ENCODE results near the gene ESM1.
"Not testable (repeated sequence)": the region's sequence is repeated elsewhere in the genome, so short reads cannot be mapped to it uniquely, and the experiment has no call there.

ESM1 gene, protein sequence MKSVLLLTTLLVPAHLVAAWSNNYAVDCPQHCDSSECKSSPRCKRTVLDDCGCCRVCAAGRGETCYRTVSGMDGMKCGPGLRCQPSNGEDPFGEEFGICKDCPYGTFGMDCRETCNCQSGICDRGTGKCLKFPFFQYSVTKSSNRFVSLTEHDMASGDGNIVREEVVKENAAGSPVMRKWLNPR

DNA sequence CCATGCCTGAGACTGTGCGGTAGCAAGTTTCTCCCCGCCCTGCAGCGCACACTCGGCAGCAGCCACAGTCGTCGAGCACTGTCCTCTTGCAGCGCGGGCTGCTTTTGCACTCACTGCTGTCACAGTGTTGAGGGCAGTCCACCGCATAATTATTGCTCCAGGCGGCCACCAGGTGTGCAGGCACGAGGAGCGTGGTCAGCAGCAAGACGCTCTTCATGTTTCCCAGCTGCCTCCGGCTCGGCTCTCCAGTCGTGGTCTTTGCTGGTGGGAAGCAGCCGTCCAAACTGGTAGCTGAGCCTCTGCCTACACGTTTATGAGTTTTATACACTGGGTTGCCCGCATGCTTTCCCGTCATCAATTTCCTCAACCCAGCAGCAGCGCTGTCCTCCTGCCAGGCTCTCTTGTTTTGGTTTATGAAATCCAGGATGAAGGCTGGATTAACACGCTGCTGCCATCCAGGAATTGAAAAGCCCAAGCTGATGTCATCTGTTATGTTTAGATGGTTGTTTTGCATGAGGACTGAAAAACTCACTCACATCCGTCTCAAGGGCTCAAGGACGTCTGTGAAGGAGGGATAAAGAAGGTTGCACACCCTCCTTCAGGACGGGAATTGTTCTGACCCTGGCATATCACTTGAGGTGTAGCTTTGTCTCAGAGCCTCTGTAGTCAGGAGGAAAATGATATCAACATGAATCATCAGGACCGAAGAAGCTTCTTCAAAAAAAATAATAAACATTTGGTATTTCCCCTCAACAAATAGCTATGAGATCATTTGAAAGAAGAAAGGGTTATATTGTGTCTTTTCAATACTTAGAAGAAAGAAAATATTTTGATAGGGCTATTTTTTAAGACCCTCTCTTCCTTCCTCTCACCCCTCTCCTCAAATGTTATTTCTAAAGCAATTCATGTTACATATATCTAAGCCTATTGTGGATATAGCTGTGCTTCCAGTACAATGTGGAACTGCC lies at the start of gene ESM1:
Gene ESM1 (minus strand): TSS at position 293 of the 968 bp plus-strand sequence. CDS start 76 bp downstream, at position 217.
- DNase-seq: no peak

DNA sequence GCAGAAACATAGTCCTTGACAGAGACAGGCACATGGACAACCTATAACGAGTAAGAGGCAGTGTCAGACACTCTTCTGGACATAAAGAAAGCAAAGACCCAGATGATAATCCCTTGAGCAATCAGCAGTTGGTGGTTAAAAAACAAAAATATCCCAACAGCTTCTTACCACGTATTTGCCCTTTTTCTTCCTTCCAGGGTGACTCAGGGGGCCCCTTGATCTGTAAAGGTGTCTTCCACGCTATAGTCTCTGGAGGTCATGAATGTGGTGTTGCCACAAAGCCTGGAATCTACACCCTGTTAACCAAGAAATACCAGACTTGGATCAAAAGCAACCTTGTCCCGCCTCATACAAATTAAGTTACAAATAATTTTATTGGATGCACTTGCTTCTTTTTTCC lies 48.2 kb upstream of the ESM1 start:
- no peak for DNase-seq

DNA sequence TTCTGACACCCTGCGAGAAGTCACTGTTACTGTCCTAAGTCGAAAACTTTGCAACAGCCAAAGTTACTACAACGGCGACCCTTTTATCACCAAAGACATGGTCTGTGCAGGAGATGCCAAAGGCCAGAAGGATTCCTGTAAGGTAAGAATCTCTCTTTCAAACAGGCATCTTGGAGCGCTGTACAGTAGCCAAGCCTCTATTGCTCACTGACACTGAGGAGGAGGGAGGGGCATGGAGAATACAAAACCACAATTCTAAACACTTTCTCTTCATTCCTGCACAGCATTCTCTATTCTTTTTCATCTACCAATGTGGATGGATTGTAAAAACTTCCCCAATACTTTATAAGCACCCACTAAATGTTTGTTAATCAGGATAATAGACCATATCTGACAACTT lies 46.1 kb upstream of the ESM1 start:
- no peak for DNase-seq

DNA sequence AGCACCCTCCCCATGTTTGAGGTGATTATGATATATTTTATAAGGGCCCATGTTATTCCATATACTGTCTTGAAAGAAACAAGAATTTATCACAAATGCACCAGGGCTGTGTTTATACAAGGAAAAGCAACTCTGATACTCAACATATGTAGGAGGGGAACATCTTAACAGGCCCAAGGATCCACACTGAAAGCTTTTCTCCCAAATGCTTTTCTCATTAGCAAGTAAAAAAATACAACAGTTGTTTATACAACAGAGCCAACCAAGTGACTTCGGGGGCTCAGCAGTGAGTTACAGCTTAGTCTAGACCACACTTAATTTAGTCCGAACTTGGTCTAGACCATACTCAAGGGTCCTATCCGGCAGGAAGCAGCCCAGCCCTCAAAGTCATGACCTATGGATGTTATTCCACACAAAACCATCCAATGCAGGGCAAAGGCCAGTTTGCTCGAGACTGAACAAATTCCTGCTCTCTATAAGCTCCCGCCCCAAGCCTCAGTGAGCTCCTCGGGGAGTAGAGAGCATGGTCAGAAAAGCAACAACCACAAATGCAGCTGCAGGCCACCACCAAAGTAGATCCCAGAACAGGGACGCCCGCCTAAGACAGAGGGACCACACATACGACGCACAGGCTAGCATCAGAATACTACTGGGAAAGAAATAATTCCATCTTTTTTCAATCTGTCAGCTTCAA lies 45.4 kb upstream of the ESM1 start:
- no peak for DNase-seq

DNA sequence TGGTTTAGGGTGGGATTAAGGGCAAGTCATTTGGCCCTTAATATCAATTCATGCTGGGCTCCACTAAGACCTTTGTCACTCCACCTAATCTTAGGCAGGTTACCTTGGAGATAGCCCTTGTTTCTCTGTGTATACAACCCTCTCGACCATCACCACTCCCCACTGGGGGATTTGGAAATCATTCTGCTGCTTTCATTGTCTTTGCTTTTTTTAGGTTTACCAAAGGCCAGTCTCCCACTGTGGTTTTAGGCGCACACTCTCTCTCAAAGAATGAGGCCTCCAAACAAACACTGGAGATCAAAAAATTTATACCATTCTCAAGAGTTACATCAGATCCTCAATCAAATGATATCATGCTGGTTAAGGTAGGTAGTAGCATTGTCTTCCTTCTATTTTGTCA lies 44.8 kb upstream of the ESM1 start:
- no peak for DNase-seq

DNA sequence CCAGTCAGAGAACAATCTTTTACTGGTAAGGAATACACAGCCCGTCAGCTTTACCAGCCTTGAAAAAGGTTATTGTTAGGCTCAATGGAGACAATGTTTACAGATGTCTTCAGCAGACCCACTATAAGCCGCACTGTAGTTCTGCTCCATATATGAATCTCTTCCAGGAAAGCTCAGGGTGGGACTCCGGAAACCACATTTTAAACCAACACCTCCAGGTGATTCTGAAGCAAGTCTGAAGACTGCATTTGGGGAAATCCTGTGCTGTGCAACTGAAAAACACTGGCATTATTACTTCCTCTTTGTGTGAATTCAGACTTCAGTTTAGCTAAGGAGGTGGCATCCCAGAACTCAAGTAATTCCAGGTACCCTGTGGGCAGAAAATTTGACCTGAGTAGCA lies 42.2 kb upstream of the ESM1 start:
- no peak for DNase-seq

DNA sequence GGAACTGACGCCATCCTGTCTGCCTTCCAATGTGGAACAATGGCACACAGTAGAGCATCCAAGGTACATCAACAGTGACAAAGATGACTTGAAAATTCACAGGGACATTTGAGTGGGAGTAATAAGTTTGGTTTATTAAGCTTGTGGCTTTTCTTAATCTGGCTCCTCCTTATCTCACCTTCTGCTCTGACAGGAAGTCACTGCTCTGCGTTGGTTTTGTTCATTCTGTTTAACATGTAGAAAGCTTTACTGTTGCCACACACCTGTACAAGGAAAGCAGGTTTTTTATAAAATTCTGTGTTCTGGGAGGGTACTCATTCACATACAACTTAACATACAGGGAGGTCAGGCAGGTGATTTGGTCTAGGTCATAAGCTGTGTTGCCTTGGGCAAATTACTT lies 37.1 kb upstream of the ESM1 start:
- DNase-seq: no peak

DNA sequence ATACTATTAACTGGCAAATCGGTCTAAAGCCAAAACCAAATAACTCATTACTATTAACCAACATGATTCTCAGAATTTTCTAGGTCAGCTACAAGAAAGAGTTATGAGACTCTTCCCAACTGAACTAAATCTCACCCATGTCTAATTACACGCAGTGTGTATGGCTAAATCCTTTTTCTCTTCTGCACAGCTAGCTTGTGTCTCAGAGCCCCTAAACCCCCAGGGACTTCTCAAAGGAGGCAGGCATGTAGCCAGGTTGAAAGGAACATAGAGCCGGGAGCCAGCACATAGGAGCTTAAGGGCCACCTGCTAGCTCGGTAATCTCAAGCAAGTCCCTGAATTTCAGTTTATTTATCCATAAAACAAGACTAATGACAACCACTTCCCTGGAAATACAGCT lies 36.4 kb upstream of the ESM1 start:
- DNase-seq: no peak

DNA sequence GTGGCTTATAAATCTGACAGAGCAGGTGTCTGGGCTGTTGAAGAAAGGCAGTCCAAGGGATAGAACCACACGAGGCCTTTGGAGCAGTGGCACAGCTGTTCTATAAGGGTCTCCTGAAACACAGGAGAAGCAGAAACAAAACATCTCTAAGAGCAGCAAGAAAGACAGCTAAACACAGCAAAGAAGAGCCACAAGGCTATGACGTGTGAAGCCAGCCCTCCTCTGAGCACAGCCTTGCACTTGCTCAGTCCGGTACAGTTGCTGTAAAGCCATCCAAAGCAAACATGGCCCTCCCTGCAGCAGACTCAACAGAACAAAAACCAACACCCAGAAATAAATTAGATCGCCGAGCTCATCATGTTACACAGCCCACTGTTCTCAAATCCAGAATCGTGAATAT lies 36.0 kb upstream of the ESM1 start:
- no peak for DNase-seq

DNA sequence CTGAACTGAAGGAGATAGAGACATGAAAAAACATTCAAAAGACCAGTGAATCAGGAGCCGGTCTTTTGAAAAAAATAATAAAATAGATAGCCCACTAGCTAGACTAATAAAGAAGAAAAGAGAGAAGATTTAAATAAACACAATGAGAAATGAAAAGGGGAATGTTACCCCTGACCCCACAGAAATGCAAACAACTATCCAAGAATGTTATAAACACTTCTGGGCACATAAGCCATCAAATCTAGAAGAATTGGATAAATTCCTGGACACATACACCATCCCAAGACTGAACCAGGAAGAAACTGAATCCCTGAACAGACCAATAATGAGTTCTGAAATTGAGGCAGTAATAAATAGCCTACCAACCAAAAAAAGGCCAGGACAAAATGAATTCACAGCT lies 24.8 kb upstream of the ESM1 start:
- not testable (repeated sequence) for DNase-seq

DNA sequence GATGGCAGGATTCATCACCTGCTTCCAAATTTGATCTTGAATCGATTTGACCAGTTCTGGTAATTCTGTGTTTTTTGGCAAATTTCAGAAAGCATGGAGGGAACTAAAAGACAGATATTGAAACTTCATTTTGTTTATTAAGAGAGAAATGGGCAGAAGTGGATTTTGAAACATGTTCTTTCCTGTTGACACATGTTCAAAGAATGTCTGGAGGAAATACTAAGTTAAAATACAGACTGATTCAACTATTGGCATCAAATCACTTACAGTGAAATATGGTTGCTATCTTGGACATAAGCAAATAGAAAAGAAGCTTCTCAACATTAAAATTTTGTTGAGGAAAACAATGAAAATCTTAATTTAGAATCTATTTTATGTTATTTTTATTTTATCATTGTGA lies 19.3 kb upstream of the ESM1 start:
- DNase-seq: no peak

DNA sequence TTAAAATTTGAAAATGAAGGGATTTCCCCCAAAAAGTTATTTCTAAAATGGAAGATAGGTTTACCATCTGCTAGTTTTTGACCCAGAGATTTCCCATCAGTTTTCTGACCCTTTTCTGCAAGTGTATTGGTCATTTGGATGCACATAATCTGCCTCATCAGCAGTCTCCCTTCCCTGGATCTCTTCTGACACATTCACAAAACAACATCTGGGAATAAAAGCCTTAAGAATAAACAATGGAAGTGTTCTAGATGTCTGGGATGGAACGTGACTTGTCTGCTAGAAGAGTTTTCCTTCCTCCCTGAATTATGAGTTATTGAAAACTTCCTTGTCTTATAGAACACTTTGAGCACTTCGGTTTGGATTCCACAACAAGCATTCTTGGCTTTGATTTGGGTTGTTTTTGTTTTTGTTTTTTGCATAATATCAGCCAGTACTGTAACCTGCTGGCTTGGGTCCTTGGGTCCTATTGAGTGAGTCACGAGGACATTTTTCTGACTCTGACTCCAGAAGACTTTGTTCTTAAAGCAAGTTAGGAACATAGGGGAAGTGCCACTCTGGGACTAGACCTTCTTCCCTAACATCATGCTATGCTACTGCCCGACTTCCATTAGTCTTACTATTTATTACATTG lies 18.2 kb upstream of the ESM1 start:
- no peak for DNase-seq

DNA sequence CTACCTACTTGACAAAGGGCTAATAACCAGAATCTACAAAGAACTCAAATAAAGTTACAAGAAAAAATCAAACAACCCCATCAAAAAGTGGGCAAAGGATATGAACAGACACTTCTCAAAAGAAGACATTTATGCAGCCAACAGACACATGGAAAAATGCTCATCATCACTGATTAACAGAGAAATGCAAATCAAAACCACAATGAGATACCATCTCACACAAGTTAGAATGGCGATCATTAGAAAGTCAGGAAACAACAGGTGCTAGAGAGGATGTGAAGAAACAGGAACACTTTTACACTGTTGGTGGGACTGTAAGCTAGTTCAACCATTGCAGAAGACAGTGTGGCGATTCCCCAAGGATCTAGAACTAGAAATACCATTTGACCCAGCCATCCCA lies 16.8 kb upstream of the ESM1 start:
- DNase-seq: not testable (repeated sequence)

DNA sequence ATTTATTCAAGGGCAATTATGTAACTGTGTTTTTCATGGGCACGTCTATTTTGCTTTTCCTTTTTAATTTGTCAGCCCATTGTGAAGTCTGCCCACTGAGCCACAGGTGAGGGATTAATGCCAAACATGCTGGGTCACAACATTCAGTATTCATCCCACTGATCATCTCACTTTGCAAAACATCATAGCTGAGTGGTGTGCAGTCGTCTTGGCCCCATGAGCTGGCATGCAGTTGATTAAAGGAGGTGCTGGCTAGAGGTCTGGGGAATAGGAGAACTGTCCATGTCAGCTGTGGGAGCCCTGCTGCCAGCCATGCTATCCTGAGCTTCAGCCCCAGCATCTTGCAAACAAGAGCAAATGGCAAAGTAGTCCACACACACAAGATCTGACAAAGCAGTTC lies 11.7 kb upstream of the ESM1 start:
- DNase-seq: no peak

DNA sequence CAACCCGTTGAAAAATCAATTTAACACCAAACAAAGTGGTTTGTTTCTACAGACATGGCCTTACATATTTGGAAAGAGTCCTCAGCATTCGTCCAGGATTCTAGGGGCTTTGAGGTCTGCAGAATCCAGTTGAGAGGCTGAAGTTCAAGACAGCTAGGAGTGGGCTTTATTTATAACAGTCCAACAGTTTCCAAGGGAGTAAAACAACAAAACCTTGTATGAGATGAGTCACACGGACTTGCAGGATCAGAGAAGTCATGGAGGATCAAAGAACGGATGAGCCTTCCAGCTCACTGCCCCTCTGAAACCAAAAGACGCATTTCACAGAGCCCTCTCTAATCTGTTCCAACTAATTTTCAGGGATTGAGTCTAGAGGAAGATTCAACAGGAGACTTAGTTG lies 11.1 kb upstream of the ESM1 start:
- DNase-seq: no peak

DNA sequence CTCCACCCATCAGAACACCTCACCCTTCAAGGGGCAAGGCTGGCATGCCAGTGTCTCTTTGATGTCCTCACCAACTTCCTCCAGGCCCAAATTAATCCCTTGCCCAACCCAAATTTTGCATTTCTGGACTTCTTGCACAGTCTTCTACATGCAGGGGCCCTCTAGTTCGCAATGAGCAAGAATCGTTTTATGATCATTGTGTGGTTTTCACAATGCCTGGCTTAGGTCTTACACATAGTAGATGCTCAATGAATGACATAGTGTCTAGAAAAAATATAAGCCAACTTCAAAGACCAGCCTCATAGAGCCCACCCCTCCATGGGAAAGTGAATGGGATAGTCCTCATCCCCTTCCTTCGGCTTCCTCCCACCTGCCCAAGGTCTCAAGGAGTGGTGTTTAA lies 9.8 kb upstream of the ESM1 start:
- DNase-seq: no peak

DNA sequence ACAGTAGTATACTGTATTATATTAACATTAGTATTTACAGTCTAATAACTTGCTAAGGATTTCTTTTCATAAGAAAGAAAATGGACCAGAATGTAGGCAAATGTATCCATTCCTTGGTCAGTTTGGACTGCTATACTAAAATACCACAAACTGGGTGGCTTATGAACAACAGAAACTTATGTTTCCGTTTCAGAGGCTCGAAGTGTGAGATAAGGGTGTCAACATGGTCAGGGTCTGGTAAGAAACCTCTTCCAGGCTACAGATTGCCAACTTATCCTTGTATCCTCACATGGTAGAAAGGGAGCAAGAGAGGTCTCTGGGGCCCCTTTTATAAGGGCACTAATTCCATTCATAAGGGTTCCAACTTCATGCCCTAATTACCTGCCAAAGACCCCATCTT lies 9.2 kb upstream of the ESM1 start:
- DNase-seq: no peak

DNA sequence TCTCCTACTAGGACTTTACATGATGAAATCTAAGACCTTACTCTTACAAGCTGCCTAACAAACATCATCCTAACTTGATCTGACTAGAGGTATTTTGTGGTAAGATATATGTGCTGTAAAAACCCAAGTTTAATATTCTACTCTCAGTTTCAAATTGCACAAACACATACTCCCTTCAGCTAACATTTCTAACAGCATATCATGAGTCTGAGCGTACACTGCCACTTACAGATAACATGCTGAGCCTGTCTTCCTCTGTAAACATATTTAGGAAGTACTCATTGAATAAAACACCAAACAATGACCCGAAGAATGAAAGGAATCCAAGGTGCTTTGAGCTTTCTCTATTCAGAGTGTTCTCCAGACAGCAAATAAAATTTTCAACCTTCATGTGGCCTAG lies 7.9 kb upstream of the ESM1 start:
- DNase-seq: no peak

DNA sequence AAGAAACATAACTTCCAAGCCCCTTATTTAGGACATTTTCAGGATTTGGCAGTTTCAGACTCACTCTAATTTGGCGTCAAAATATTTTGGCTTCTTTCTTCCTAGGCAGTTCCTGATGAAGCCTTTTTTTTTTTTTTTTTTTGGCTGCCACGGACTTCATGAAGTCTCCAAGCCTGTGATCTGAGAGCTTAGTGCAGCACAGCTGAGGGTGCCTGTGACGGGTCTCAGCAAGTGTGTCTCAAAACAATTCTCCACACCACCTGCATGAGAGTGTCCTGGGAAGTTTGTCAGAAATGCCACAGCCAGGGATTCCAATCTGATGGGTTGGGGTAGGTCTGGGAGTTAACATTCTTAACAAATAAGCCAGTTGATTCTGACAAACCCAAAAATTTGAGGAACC lies 6.0 kb upstream of the ESM1 start:
- no peak for DNase-seq

DNA sequence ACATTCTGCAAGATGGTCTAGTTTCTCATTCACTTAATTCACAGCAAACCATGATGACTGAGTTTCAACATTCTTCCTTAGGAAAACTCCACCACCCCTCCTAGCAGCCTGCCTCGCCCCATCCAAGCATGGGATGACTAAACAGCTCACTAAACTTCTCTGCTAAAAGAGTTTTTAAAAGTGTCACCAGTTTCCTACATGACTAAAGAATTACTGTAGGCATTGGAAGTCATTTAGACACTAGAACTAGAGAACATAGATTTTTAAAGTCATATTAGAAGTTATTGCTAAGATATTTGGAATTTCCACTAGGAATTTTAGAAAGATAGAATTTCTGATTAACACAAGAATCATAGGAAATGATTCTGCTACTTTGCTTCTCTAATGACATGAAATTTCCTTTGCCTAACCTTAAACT lies 5.5 kb upstream of the ESM1 start:
- DNase-seq: no peak

DNA sequence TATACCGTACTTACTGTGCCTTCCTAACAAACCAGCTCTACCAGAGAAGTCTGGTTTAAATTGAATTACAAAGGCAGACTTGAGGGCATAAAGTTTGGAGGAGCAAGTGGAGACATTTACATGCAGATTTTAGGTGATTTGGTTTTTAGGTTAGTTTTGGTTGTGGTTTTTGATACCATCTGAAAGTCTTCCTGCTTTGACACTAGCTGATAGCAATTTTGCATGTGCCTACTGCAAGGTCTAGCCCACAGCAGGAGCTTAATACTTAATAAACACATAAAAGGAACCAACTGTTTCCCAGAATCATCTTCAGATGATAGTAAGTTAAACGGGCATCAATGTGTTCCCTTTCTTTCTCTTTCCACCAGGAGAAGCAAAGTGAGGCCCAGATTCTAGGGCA lies 3.4 kb upstream of the ESM1 start:
- no peak for DNase-seq

DNA sequence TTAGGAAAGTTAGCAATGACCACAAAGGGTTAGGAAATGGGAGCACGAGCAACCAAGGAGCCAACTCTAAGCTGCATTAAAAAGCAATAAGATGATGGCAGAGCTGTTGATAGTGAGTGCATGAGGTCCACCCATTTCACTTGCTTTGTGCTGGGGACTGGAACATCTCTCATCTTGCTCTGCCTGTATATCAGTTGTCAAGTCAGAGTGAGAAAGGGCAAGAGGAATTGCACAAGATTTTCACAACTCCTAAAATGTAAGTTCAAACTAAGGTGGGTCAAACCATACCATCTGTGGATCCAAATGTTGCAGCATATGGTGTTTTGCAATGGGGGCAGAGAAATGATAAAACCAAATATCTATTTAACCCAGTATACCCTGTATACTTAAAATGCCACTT lies 2.8 kb upstream of the ESM1 start:
- DNase-seq: no peak

DNA sequence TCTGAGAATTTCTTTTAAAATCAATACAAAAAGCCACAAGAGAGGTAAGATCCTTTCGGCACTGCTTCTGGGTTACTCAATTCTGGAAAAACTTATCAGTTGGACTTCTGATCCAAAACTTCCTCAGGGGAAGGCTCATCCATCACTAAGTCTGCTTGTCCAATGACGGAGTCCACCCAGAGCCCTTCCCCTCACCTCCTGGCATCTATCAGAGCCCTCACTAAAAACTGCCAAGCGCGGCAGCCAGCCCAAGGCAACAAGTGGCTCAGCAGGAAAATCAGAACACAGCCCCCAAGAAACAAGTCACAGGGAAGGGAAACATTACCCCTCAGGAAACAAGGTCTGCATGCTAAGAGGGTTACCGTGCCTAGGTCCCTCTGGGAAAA lies 869 bp upstream of the ESM1 start:
- DNase-seq: no peak

DNA sequence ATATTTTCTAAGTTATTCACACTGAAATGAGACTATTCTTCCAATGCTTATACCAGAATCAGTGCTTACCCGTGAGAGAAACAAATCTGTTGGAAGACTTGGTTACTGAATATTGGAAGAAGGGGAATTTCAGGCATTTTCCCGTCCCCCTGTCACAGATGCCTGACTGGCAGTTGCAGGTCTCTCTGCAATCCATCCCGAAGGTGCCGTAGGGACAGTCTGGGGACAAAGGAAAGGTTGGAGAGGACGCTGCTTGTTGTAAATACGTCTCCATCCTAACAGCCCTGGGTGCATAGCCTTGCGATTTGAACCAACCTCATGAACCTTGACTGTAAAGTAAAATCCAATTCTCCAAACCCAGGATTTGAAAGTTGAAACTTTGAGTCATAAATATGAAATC lies 3.5 kb downstream of the ESM1 start:
- no peak for DNase-seq

All from NCI-H1048 (cell line).